Stimulated activated naive CD8-positive, alpha-beta T cell treated with anti-CD3 and anti-CD28 coated beads, Interleukin-15, Interleukin-2, amounts not matched to agents 100 U/mL and 50 U/mL, for 24 hours (primary cell): Measurements from ENCODE around the gene TRIO.

Source experiments
- ATAC-seq: fragments of 150-1000 bp; cut with Tn5 transposase; one replicate; pipeline ENCODE4 v1.10.0; 2021
- DNase-seq: peaks from one replicate; pipeline ENCODE4 v3.0.0; 2021

Gene TRIO

GRCh38 chr5:14488709-14489108, 345.6 kb downstream of the TRIO start:
- ATAC-seq (no peak), DNase-seq (no peak)

GRCh38 chr5:14489643-14490042, 346.5 kb downstream of the TRIO start:
- ATAC-seq, result no peak
- DNase-seq, result no peak

- ATAC-seq, result no peak
- no peak for DNase-seq
Observed at GRCh38 chr5:14490309-14490711, 347.2 kb downstream of the TRIO start.

- ATAC-seq, result no peak
- no peak for DNase-seq
Observed at GRCh38 chr5:14491015-14491915, 348.1 kb downstream of the TRIO start.

- ATAC-seq (no peak), DNase-seq (no peak)
Observed at GRCh38 chr5:14492331-14492964, 349.3 kb downstream of the TRIO start.

GRCh38 chr5:14495301-14495700, 352.2 kb downstream of the TRIO start:
- ATAC-seq, result no peak

DNA sequence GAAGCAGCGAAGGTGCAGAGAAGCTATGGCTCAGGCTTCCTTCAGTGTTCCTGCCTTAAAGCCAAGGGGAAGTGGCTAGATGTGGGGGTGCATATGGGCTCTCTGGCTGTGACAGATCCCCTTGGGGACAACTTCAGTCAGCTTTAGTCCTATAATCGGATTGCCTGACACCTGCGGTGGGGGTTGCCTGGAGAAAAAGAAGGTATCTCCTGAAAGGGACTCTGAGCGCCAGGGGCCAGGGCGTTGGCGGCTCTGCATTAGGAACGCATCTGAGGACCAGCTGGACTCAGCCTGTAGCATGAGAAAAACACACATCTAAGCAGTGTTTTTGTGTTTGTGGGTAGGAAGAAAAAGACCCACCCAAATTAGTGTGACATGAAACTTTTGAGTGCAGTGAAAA, 354.2 kb downstream of the TRIO start:
- DNase-seq (no peak), ATAC-seq (no peak)

More at GRCh38 chr5:14495301-14495700, 352.2 kb downstream of the TRIO start:
- DNase-seq, result no peak

- ATAC-seq, result no peak
- DNase-seq, result no peak
Observed at GRCh38 chr5:14501353-14502293, 358.5 kb downstream of the TRIO start.

- ATAC-seq (no peak), DNase-seq (no peak)
Observed at GRCh38 chr5:14502294-14502690, 359.1 kb downstream of the TRIO start.

DNA sequence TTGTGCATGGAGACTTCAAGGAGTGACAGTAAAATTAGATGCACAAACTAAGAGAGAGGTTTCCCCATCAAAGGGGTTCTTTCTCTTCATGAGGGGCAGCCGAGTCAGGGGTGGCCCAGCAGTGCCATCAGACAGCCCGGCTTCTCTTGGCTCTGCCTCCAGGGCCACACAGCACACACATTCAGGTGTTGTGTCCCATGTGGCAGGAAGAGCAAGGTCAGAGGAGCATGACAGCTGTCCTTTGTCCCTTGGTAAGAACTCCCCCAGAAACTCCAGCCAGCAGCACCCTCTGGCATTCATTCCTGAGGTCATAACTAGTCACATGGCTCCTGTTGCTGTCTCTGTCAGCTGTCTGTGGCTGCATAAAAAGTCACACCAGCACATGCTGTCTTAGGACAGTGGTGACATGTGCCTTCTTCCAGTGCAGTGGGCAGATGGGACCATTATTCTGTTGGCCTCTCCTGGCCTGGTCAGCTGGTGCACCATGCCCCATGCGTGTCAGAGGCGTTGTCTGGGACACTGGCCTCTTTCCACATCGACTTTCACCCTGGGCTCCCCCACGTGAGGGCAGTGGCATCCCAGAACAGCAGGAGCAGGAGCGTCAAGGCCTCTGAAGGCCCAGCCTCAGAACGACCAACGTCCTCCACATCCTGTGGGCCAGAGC, 360.0 kb downstream of the TRIO start:
- ATAC-seq (no peak), DNase-seq (no peak)

DNA sequence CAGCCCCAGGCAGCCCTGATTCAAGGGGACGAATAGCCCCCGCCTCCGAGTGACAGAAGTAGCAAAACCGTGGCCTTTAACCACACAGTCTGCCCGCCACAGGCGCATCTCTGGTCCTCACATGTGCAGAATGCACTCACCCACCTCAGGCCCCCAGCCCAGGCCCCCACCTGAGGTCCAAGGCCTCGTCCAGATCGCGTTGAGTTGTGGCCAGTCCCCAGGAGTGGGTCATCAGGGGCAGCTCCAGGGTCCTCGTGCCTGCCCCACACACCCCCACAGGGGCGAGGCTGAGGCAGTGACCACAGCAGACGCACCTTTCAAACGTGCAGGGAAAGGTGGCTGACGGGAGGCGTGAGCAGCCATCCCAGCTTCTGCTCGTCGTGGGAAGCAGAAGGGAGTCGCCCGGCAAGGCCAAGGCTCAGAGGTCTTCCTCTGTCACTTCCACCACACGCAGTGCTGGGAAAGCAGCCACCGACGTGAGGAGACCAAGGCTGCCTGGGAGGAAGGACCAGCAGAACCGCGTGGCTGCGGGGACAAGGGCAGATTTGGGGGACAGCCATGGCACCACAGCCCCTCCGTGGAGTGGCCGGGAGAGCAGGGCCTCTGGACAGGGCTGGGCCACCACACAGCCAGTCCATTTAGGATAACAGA, 360.7 kb downstream of the TRIO start:
- DNase-seq (no peak), ATAC-seq (no peak)

- DNase-seq, result no peak
- ATAC-seq, result no peak
Observed at GRCh38 chr5:14504332-14504727, 361.2 kb downstream of the TRIO start.

GRCh38 chr5:14504816-14505215, 361.7 kb downstream of the TRIO start:
- DNase-seq (no peak), ATAC-seq (no peak)

- ATAC-seq, result no peak
- DNase-seq, result no peak
Observed at GRCh38 chr5:14505310-14506139, 362.4 kb downstream of the TRIO start.

DNA sequence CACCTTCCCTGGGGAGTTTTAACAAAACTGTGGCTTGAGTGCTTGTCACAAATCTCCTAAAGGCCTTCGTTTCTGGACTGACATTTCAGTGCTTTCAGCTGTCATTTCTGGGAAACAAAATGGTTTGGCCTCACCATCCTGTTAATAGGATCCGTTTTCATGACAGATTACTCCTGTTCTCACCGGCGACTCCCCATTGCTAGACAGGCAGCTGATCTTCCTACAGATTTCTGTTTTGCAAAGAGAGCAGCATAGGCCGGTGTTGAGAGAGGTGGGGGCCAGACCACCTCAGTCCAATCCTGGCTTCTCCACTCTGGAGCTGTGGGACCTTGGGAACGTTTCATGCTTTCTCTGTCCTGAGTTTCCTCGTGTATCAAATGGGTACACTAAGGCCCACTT, 363.0 kb downstream of the TRIO start:
- DNase-seq (no peak), ATAC-seq (no peak)

GRCh38 chr5:14506661-14507060, 363.5 kb downstream of the TRIO start:
- DNase-seq, result no peak
- ATAC-seq, result no peak

- ATAC-seq (no peak), DNase-seq (no peak)
Observed at GRCh38 chr5:14507156-14507941, 364.2 kb downstream of the TRIO start.

DNA sequence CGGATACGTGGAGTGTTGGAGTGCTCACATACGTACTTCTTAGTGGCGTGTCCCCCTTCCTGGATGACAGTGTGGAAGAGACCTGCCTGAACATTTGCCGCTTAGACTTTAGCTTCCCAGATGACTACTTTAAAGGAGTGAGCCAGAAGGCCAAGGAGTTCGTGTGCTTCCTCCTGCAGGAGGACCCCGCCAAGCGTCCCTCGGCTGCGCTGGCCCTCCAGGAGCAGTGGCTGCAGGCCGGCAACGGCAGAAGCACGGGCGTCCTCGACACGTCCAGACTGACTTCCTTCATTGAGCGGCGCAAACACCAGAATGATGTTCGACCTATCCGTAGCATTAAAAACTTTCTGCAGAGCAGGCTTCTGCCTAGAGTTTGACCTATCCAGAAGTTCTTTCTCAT, 364.9 kb downstream of the TRIO start:
- ATAC-seq (no peak), DNase-seq (no peak)

- DNase-seq, result no peak
Observed at GRCh38 chr5:14509556-14509955, 366.4 kb downstream of the TRIO start.

More at GRCh38 chr5:14509556-14509955, 366.4 kb downstream of the TRIO start:
- ATAC-seq, result no peak
